ENCODE measurements around the gene MLN. TPM values are rescaled to one million over a fixed set of nuclear protein-coding genes. Genes with fewer than 3 reads are reported as not detected.

MLN gene
- total and polyA plus RNA-seq, 2 experiments from 2014 or later: not detected

DNA sequence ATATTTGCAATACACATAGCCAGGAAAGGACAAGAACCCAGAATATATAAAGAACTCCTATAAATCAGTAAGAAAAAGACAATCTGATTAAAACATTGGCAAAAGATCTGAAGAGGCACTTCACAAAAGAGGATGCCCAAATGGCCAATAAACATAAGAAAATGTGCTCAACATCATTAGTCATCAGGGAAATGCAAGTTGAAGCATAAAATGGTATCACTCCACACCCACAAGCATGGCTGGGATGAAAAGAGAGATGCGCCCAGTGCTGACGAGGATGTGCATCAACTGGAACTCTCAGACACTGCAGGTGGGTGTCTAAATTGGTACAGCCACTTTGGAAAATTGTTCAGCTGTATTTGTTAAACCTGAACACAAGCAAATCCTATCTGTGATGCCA lies 42.4 kb upstream of the MLN start:
- H3K9me2 ChIP-seq (ENCODE audit: insufficient read depth): no peaks in the 10 kb centered on the region
- no peaks in the 10 kb centered on the region for H3K79me2 ChIP-seq (replicated peaks; ENCODE audit: insufficient read depth)
- H3K27ac Mint-ChIP-seq: no peak overlapping the region
- TF ChIP-seq ZNF331 (CRISPR knock-in tag; IDR thresholded peaks at IDR 0.05; ENCODE audit: low read depth) (no peak), EZH2phosphoT487 (IDR thresholded peaks at IDR 0.05; ENCODE audit: unreplicated experiment) (no peak), STAT1 (IDR thresholded peaks at IDR 0.05; ENCODE audit: unreplicated experiment) (no peak), EZH2 (IDR thresholded peaks at IDR 0.05; ENCODE audit: low read depth, unreplicated experiment) (no peak), NANOG (IDR thresholded peaks at IDR 0.05; ENCODE audit: borderline replicate concordance) (no peak), CREB1 (CRISPR knock-in tag; IDR thresholded peaks at IDR 0.05; ENCODE audit: low read depth) (no peak)
- TF ChIP-seq, protein P1, sequence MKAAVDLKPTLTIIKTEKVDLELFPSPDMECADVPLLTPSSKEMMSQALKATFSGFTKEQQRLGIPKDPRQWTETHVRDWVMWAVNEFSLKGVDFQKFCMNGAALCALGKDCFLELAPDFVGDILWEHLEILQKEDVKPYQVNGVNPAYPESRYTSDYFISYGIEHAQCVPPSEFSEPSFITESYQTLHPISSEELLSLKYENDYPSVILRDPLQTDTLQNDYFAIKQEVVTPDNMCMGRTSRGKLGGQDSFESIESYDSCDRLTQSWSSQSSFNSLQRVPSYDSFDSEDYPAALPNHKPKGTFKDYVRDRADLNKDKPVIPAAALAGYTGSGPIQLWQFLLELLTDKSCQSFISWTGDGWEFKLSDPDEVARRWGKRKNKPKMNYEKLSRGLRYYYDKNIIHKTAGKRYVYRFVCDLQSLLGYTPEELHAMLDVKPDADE (IDR thresholded peaks at IDR 0.05): no peak
- TF ChIP-seq, protein P2, sequence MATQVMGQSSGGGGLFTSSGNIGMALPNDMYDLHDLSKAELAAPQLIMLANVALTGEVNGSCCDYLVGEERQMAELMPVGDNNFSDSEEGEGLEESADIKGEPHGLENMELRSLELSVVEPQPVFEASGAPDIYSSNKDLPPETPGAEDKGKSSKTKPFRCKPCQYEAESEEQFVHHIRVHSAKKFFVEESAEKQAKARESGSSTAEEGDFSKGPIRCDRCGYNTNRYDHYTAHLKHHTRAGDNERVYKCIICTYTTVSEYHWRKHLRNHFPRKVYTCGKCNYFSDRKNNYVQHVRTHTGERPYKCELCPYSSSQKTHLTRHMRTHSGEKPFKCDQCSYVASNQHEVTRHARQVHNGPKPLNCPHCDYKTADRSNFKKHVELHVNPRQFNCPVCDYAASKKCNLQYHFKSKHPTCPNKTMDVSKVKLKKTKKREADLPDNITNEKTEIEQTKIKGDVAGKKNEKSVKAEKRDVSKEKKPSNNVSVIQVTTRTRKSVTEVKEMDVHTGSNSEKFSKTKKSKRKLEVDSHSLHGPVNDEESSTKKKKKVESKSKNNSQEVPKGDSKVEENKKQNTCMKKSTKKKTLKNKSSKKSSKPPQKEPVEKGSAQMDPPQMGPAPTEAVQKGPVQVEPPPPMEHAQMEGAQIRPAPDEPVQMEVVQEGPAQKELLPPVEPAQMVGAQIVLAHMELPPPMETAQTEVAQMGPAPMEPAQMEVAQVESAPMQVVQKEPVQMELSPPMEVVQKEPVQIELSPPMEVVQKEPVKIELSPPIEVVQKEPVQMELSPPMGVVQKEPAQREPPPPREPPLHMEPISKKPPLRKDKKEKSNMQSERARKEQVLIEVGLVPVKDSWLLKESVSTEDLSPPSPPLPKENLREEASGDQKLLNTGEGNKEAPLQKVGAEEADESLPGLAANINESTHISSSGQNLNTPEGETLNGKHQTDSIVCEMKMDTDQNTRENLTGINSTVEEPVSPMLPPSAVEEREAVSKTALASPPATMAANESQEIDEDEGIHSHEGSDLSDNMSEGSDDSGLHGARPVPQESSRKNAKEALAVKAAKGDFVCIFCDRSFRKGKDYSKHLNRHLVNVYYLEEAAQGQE (IDR thresholded peaks at IDR 0.05; ENCODE audit: unreplicated experiment): no peak
- DNase-seq (ENCODE audit: low spot score) (no peak), ATAC-seq (no peak)
- peaks cover 9% of the 10 kb centered on the region for H3K27me3 Mint-ChIP-seq (ENCODE audit: insufficient read depth, low read depth, poor library complexity)
- H3K4me3 ChIP-seq: no peak overlapping the region
- no peaks in the 10 kb centered on the region for H3F3A ChIP-seq (replicated peaks; ENCODE audit: low read depth)
- H3K4me2 ChIP-seq: no peak overlapping the region
- H4K20me1 ChIP-seq (replicated peaks; ENCODE audit: insufficient read depth): no peaks in the 10 kb centered on the region
- H3K36me3 Mint-ChIP-seq (ENCODE audit: low read depth): no peaks in the 10 kb centered on the region
- no peak overlapping the region for H3K4me3 Mint-ChIP-seq
- H2AFZ ChIP-seq: no peak overlapping the region
- no peak overlapping the region for H3K27ac ChIP-seq (ENCODE audit: low read depth)
- H3K4me1 Mint-ChIP-seq: peaks cover 12% of the 10 kb centered on the region
- H3K9me3 Mint-ChIP-seq: no peaks in the 10 kb centered on the region
- H3K4me1 ChIP-seq (ENCODE audit: insufficient read depth): peaks cover 5% of the 10 kb centered on the region
- H3K36me3 ChIP-seq (ENCODE audit: insufficient read depth): no peaks in the 10 kb centered on the region
- H3K27me3 ChIP-seq (ENCODE audit: insufficient read depth): no peaks in the 10 kb centered on the region

DNA sequence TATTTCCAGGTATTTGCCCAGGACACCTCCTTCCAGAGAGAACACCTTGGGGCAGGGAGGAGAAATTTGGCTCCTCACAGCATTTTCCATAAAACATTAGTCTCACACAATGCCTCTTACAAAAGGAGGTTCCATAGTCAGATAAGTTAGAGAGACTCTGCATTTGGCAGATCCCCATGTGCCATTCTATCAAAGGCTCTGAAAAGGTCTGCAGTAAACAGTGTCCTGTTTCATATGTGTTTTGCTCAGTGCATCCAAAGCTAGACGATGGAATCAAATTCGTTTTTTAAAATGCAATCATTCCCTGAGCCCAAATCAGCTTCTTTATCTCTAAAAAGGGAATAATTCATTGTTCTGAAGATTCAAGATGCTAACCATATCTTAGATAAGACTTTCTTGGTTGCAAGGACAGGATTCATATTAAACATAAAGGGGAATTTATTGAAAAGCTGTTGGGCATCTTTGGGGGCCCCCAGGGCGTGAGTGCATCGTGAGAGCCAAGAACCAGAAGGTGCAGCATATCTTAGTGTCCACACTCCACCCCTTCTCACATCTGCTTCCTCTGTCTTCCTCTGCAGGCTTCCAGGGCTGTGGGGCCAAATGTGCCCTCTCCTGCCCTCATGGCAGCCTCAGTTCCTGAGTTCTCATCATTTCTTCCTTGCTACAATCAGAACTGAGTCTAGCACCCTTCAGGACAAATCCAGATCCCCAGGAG lies 41.4 kb upstream of the MLN start:
- Histone ChIP-seq H3K4me1 (ENCODE audit: insufficient read depth) (0 out of 2 replicates have a peak, but pooled peaks cover under 1% of the 10 kb centered on the region), H3K79me2 (replicated peaks; ENCODE audit: insufficient read depth) (no peaks in the 10 kb centered on the region), H3K4me2 (no peak overlapping the region), H3K27ac (ENCODE audit: low read depth) (no peak overlapping the region), H3K27me3 (ENCODE audit: insufficient read depth) (no peaks in the 10 kb centered on the region), H3K36me3 (ENCODE audit: insufficient read depth) (no peaks in the 10 kb centered on the region), H3K4me3 (no peak overlapping the region), H3F3A (replicated peaks; ENCODE audit: low read depth) (no peaks in the 10 kb centered on the region), H4K20me1 (replicated peaks; ENCODE audit: insufficient read depth) (no peaks in the 10 kb centered on the region), H2AFZ (no peak overlapping the region), H3K9me2 (ENCODE audit: insufficient read depth) (no peaks in the 10 kb centered on the region)
- Mint-ChIP-seq H3K4me1 (peaks cover 7% of the 10 kb centered on the region), H3K36me3 (ENCODE audit: low read depth) (no peaks in the 10 kb centered on the region), H3K27ac (no peak overlapping the region), H3K27me3 (ENCODE audit: insufficient read depth, low read depth, poor library complexity) (peaks cover 7% of the 10 kb centered on the region), H3K9me3 (no peaks in the 10 kb centered on the region; the same call in 2 of the 3 replicates), H3K4me3 (no peak overlapping the region)
- no peak for TF ChIP-seq STAT1 (IDR thresholded peaks at IDR 0.05; ENCODE audit: unreplicated experiment)
- TF ChIP-seq ZNF331 (CRISPR knock-in tag; IDR thresholded peaks at IDR 0.05; ENCODE audit: low read depth): no peak
- TF ChIP-seq, protein P1 (IDR thresholded peaks at IDR 0.05): no peak
- DNase-seq (ENCODE audit: low spot score) (no peak), ATAC-seq (no peak)
